Amniotic stem cell (primary cell): ENCODE measurements around the gene AFG3L2.
A peak's percentile ranks its signal among the peaks of the same experiment; 100 is the strongest.

ENCODE experiments used
- DNase-seq: peaks from one replicate; lab custom pipeline; 2025; lab: John Stamatoyannopoulos, UW

AFG3L2 gene

GRCh38 chr18:12304351-12305210 is 72.4 kb downstream of the AFG3L2 start:
- DNase-seq: no peak

GRCh38 chr18:12302391-12303147 is 74.5 kb downstream of the AFG3L2 start:
- no peak for DNase-seq

GRCh38 chr18:12301263-12302005 is 75.6 kb downstream of the AFG3L2 start:
- no peak for DNase-seq

GRCh38 chr18:12299862-12300261 is 77.2 kb downstream of the AFG3L2 start:
- DNase-seq: no peak

GRCh38 chr18:12296457-12296856 is 80.6 kb downstream of the AFG3L2 start:
- no peak for DNase-seq

GRCh38 chr18:12296087-12296403 is 81.0 kb downstream of the AFG3L2 start:
- DNase-seq: no peak

GRCh38 chr18:12295389-12296086 is 81.5 kb downstream of the AFG3L2 start:
- peak; percentile 20 for DNase-seq

- no peak for DNase-seq
Observed at GRCh38 chr18:12293831-12294230, 83.2 kb downstream of the AFG3L2 start.

GRCh38 chr18:12291690-12292089 is 85.3 kb downstream of the AFG3L2 start:
- DNase-seq: no peak

- DNase-seq: no peak
Observed at GRCh38 chr18:12291161-12291560, 85.9 kb downstream of the AFG3L2 start.

GRCh38 chr18:12290086-12290485 is 86.9 kb downstream of the AFG3L2 start:
- no peak for DNase-seq

- no peak for DNase-seq
Observed at GRCh38 chr18:12288403-12288755, 88.6 kb downstream of the AFG3L2 start.

GRCh38 chr18:12287684-12288402 is 89.2 kb downstream of the AFG3L2 start:
- peak; percentile 83 for DNase-seq

- DNase-seq: no peak
Observed at GRCh38 chr18:12287131-12287681, 89.8 kb downstream of the AFG3L2 start.

- DNase-seq: no peak
Observed at GRCh38 chr18:12283666-12284065, 93.4 kb downstream of the AFG3L2 start.

- DNase-seq: no peak
Observed at GRCh38 chr18:12283256-12283655, 93.8 kb downstream of the AFG3L2 start.

- peak; percentile 92 for DNase-seq
Observed at GRCh38 chr18:12282442-12283039, 94.5 kb downstream of the AFG3L2 start.

GRCh38 chr18:12281861-12282260 is 95.2 kb downstream of the AFG3L2 start:
- no peak for DNase-seq

- no peak for DNase-seq
Observed at GRCh38 chr18:12279781-12280531, 97.1 kb downstream of the AFG3L2 start.
